ENCODE measurements around the gene DDX31. TPM values are rescaled to one million over a fixed set of nuclear protein-coding genes. Genes with fewer than 3 reads are reported as not detected.
A peak's percentile ranks its signal among the peaks of the same experiment; 100 is the strongest.

DDX31 gene
- total RNA-seq, 1 experiment from 2014 or later: 28.4 TPM

GRCh38 chr9:132630116-132630515 lies 39.7 kb downstream of the DDX31 start:
- DNase-seq: no peak
- H3K23ac ChIP-seq (ENCODE audit: insufficient read length, low read depth, low read length): no peak overlapping the region

More at GRCh38 chr9:132630116-132630515, 39.7 kb downstream of the DDX31 start:
- no peak overlapping the region for H2BK5ac ChIP-seq (ENCODE audit: insufficient read length, low read length)
- Mint-ChIP-seq H3K36me3 (ENCODE audit: insufficient read depth in 1 of 3, low read depth in 3 of 3) (peaks cover 18 to 58% (median 33%) of the 10 kb centered on the region in 3 experiments; a peak in 6 of 7 replicates), H3K9me3 (no peaks in the 10 kb centered on the region), H3K4me1 (peaks cover 6 to 22% of the 10 kb centered on the region in 2 experiments), H3K4me3 (no peak overlapping the region), H3K27ac (peak overlapping the region in 2 of 3 experiments; percentile 17 to 27; a peak in 1 of 7 replicates), H3K27me3 (ENCODE audit: low read depth) (no peaks in the 10 kb centered on the region)
- WGBS (ENCODE audit: extremely low coverage, insufficient read length, low lambda C conversion rate): no CpG with 5 or more reads among the region's 9 CpGs
- no peak overlapping the region for H3K56ac ChIP-seq (ENCODE audit: insufficient read length, low read depth, low read length)
- no peak overlapping the region for H3K18ac ChIP-seq (ENCODE audit: insufficient read length, low read depth, low read length)
- no peaks in the 10 kb centered on the region for H3K27me3 ChIP-seq (ENCODE audit: insufficient read depth, low read length)
- no peak overlapping the region for H4K8ac ChIP-seq (replicated peaks; ENCODE audit: insufficient read length, low read depth, low read length)
- no peak overlapping the region for H2BK12ac ChIP-seq (ENCODE audit: insufficient read length, low read depth, low read length)
- no peak overlapping the region for H3K14ac ChIP-seq (ENCODE audit: insufficient read depth, low read length)
- H3K9ac ChIP-seq (ENCODE audit: extremely low read depth, insufficient read length, low read length): no peak overlapping the region
- H3K4me2 ChIP-seq (ENCODE audit: insufficient read depth, insufficient read length, low read length): no peak overlapping the region
- H2AFZ ChIP-seq (ENCODE audit: low read length): no peak overlapping the region
- no peak overlapping the region for H2BK20ac ChIP-seq (ENCODE audit: low read depth, low read length, poor library complexity, severe bottlenecking)
- no peak overlapping the region for H3T11ph ChIP-seq (ENCODE audit: low read length)
- no peak overlapping the region for H2BK15ac ChIP-seq (ENCODE audit: low read depth, low read length)
- no peaks in the 10 kb centered on the region for H3K4me1 ChIP-seq (ENCODE audit: insufficient read depth, low read length)
- no peaks in the 10 kb centered on the region for H3K23me2 ChIP-seq (ENCODE audit: insufficient read length, low read depth, low read length, poor library complexity, severe bottlenecking)
- no peak overlapping the region for H4K91ac ChIP-seq (ENCODE audit: insufficient read length, low read depth, low read length)
- no peaks in the 10 kb centered on the region for H4K20me1 ChIP-seq (ENCODE audit: control insufficient read depth, insufficient read depth, insufficient read length)
- TF ChIP-seq CTCF (conservative IDR thresholded peaks at IDR 0.05): no peak
- H3K27ac ChIP-seq (ENCODE audit: insufficient read length, low read depth, low read length): no peak overlapping the region
- no peak overlapping the region for H2BK120ac ChIP-seq (ENCODE audit: low read depth, low read length, poor library complexity, severe bottlenecking)
- no peak overlapping the region for H3K4ac ChIP-seq (ENCODE audit: low read depth, low read length)
- H4K5ac ChIP-seq (ENCODE audit: insufficient read length, low read depth, low read length): no peak overlapping the region
- H3K9me3 ChIP-seq (ENCODE audit: control insufficient read depth, low read depth, low read length): no peaks in the 10 kb centered on the region
- no peaks in the 10 kb centered on the region for H3K79me1 ChIP-seq (ENCODE audit: insufficient read depth, low read depth, low read length, poor library complexity, severe bottlenecking)
- no peaks in the 10 kb centered on the region for H3K79me2 ChIP-seq (ENCODE audit: insufficient read depth, low read length)
- H2AK5ac ChIP-seq (ENCODE audit: insufficient read length, low read length): no peak overlapping the region
